HG03045 (cell line): ENCODE results near the gene METTL9.
A peak's percentile ranks its signal among the peaks of the same experiment; 100 is the strongest.
"Not testable (repeated sequence)": the region's sequence is repeated elsewhere in the genome, so short reads cannot be mapped to it uniquely, and the experiment has no call there.

ENCODE experiments used
- ATAC-seq: cut with Tn5 transposase; IDR thresholded peaks from one replicate; pipeline ENCODE4 v1.9.1; 2021; ENCODE audit warnings: mild to moderate bottlenecking, moderate library complexity; ENCODE audit not compliant: unreplicated experiment

Gene METTL9

GRCh38 chr16:21573506-21573905, 25.9 kb upstream of the METTL9 start:
- not testable (repeated sequence) for ATAC-seq

GRCh38 chr16:21574372-21574771, 25.0 kb upstream of the METTL9 start:
- no peak for ATAC-seq

DNA sequence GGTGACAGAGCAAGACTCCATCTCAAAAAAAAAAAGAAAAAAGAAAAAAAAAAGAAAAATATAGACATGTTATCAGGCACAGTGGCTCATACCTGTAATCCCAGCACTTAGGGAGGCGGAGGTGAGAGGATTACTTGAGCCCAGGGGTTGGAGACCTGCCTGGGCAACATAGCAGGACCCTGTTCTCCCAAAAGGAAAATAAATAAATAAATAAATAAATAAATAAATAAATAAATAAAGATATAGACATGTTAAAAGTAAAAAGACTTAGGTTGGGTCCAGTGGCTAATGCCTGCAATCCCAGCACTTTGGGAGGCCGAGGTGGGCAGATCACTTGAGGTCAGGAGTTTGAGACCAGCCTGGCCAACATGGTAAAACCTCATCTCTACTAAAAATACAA, 23.1 kb upstream of the METTL9 start:
- not testable (repeated sequence) for ATAC-seq

DNA sequence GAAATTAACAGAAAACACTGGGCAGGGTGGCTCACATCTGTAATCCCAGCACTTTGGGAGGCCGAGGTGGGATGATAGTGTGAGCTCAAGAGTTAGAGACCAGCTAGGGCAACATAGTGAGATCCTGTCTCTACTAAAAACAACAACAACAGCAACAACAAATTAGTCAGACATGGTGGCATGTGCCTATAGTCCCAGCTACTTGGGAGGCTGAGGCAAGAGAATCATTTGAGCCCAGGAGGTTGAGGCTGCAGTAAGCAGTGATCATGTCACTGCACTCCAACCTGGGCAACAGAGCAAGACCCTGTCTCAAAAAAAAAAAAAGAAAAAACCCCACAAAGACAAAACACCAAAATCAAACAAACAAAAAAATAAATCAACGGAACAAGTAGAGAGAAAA, 21.9 kb upstream of the METTL9 start:
- not testable (repeated sequence) for ATAC-seq

- ATAC-seq = not testable (repeated sequence)
Observed at GRCh38 chr16:21578311-21578710, 21.1 kb upstream of the METTL9 start.

GRCh38 chr16:21580131-21580530, 19.2 kb upstream of the METTL9 start:
- not testable (repeated sequence) for ATAC-seq

DNA sequence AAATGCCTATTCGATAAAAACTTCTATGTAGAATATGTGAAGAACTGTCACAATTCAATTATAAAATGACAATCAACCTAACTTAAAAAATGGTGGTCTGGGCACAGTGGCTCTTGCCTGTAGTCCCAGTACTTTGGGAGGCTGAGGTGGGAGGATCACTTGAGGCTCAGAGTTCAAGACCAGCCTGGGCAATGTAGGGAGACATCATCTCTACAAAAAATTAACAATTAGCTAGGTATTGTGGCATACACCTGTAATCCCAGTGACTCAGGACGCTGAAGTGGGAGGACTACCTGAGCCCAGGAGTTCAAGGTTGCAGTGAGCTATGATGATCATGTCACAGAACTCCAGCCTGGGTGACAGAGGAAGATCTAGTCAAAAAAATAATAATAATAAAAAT, 18.6 kb upstream of the METTL9 start:
- ATAC-seq = no peak

DNA sequence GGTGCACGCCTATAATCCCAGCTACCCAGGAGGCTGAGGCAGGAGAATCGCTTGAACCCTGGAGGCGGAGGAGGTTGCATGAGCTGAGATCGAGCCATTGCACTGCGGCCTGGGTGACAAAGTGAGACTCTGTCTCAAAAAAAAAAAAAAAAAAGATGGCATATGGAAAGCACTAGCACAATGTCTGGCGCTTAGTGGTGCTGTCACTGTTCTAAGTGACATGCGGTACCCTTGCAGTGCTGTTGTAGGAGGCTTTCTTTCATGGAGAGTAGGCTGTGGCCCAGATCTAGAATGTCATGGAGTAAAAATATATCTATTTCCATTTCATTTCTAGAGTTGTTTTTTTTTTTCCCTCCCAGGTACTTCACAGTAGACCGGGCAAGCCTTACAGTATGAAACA, 14.6 kb upstream of the METTL9 start:
- no peak for ATAC-seq

DNA sequence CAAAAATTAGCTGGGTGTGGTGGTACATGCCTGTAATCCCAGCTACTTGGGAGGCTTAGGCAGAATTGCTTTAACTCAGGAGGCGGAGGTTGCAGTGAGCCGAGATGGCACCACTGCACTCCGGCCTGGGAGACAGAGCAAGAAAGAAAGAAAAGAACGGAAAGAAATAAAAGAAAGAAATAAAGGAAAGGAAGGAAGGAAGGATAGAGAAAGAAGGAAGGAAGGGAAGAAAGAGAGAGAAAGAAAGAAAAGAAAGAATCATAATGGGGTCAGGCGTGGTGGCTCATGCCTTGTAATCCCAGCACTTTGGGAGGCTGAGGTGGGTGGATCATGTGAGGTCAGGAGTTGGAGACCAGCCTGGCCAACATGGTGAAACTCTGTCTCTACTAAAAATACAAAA, 10.8 kb upstream of the METTL9 start:
- not testable (repeated sequence) for ATAC-seq

- ATAC-seq = no peak
Observed at GRCh38 chr16:21589551-21589950, 9.8 kb upstream of the METTL9 start.

DNA sequence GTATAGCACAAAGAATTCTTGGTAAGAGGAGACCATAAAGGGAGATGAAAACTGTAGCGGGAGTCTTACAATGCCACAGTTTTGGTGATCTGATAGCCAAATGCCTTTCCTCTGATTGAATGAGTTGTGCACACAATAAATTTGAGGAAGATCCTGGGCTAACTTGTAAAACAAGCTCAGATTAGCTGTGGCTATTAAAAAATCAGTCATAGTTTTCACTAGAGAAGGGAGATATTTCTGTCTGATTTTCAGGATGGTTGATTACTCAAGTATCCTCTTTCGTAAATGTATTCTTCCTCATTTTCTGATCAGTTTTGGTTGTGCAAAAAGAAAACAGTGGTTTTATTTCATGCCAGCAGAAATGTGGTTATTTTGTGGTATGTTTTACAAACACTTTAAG, 9.1 kb upstream of the METTL9 start:
- no peak for ATAC-seq

GRCh38 chr16:21590796-21591195, 8.6 kb upstream of the METTL9 start:
- ATAC-seq = no peak

- ATAC-seq = no peak
Observed at GRCh38 chr16:21592191-21592590, 7.2 kb upstream of the METTL9 start.

GRCh38 chr16:21593530-21594289, 5.7 kb upstream of the METTL9 start:
- ATAC-seq = no peak

- ATAC-seq = no peak
Observed at GRCh38 chr16:21597561-21598030, 1.8 kb upstream of the METTL9 start.

DNA sequence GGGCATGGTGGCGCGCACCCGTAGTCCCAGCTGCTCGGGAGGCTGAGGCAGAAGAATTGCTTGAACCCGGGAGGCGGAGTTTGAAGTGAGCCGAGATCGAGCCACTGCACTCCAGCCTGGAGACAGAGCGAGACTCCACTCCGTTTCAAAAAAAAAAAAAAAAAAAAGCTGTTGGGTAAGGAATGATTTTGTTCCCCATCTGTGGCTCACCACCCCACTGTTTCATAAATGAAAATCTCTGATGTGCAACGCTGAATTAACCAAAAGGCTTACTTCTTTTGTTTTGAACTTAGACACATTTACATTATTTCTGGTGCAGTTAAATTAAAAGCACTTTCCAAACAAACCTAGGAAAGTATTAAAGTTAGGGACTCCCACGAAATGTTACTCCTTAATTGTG, 1.2 kb upstream of the METTL9 start:
- no peak for ATAC-seq

DNA sequence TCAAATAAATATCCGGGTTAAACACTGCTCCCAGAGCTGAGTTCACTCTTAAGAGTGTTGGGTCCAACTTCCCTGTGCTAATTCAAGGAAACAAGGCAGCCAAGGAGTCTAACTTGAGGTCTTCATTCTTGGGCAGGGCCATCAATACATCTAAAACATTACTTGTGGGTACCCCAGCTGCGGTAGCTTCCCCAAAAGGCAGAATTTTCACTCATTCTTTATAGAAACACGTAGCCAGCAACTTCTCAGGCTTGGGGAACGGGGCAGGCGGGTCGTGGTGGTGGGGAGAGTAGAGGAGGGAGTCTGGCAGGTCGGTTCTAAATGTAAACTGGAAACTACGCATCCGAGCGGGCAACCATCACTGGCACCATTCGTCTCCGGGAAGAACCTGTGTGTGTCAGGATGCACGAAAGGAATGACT, 666 bp upstream of the METTL9 start:
- peak; percentile 5 for ATAC-seq

DNA sequence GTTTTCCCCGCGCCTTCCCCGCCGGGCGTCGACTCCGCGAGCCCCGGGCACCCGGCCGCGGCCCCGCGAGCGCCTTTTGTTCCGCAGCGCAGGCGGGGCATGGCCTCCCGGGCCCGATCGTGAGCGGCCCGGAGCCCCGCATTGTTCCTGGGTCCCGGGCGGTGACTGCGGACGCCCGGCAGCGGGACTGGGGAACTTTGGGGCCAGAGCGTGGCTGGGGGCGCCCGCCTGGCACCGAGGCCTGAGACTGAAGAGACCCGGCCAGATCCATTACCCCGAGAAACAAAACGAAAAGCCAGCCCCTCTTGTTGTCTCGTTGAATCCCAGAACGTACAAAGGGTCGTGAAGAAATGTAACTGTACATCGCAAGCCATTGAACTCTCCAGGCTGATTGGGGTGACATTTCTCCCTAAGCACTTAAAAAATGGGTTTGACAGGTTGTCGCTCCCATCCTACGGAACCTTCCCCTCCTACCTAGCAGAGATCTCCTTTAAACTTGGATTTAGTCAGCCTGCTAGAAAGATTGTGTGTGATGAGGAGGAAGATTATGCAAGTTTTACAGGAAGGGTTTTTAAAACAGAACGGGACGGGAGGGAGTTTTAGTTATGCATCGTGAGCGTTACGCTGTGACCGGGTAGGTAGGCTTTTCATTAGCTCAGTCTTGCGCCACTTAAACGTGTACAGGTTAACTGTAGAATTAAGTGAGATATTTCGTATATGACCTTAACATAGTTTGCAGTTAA, 825 bp downstream of the METTL9 start:
- peak; percentile 19 for ATAC-seq

GRCh38 chr16:21602785-21603184, 3.4 kb downstream of the METTL9 start:
- ATAC-seq = no peak

DNA sequence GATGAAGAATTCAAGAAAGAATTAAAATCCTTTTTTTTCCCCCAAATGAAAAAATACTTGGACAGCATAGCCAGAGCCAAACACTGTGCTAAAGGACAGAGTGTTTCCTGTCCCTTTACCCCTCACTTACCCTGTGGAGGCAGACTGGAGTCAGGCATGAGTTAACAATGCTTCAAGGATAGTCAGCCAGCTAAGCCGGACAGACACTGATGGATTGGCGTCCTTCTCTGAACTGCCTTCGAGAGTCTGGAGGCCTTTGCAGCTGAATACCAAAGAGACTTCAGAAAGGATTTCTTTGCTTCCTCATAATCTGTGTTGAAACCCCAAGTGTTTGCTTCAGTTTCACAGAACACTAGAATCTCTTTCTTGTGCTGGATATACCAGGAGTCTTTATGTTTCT, 4.6 kb downstream of the METTL9 start:
- no peak for ATAC-seq

- ATAC-seq = not testable (repeated sequence)
Observed at GRCh38 chr16:21605848-21606247, 6.5 kb downstream of the METTL9 start.

GRCh38 chr16:21608639-21609328, 9.4 kb downstream of the METTL9 start:
- ATAC-seq = no peak
